ENCODE data around the gene QPCTL.
A peak's percentile ranks its signal among the peaks of the same experiment; 100 is the strongest.

The QPCTL gene

DNA sequence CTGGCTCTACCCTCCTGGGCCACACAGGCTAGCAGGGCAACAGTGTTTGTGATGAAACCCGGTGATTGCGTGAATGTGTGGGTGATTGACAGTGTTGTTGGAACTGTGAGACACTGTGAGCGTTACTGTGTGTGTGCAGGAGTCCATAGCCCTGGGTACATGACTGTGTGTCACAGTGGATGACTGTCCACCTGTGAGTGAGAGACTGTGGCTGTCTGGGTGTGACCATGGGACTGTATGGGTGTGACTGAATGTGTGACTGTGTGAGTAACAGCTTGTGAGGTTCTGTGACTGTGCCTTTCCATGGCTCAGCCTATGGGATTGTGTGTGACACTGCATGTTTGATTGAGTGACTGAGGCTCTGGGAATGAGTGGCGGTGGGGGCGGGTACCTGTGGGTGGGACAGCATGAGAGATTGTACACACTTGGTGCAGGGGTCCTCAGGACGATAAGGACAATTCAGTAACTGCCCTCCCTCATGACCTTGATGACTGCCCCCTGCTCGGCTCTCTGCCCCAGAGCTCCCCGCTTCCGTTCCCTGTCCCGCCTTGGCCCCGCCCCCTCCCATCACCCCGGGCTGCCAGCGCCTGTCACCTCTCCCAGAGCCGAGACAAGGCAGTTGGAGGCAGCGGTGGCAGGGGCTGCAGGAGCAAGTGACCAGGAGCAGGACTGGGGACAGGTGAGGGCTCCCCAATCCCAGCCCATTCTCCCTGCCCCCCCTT, 24.7 kb upstream of the QPCTL start, which contains the start of gene GIPR:
TSS of gene GIPR (plus strand) at position 602 of the 722 bp plus-strand sequence. CDS start 1,300 bp downstream, outside the sequence.
- H3K4me3 ChIP-seq (replicated peaks; ENCODE audit: low read depth, low read length) = peak within 1 kb of the TSS; percentile 76
- H3K27me3 ChIP-seq (replicated peaks; ENCODE audit: control insufficient read depth, insufficient read depth, low read length) = no peaks in the 10 kb centered on the region
- DNase-seq (ENCODE audit: extremely low read depth, insufficient read length) = peak; percentile 81
- TF ChIP-seq, protein P1, sequence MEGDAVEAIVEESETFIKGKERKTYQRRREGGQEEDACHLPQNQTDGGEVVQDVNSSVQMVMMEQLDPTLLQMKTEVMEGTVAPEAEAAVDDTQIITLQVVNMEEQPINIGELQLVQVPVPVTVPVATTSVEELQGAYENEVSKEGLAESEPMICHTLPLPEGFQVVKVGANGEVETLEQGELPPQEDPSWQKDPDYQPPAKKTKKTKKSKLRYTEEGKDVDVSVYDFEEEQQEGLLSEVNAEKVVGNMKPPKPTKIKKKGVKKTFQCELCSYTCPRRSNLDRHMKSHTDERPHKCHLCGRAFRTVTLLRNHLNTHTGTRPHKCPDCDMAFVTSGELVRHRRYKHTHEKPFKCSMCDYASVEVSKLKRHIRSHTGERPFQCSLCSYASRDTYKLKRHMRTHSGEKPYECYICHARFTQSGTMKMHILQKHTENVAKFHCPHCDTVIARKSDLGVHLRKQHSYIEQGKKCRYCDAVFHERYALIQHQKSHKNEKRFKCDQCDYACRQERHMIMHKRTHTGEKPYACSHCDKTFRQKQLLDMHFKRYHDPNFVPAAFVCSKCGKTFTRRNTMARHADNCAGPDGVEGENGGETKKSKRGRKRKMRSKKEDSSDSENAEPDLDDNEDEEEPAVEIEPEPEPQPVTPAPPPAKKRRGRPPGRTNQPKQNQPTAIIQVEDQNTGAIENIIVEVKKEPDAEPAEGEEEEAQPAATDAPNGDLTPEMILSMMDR (IDR thresholded peaks at IDR 0.05; ENCODE audit: insufficient read depth, low read length, poor library complexity, severe bottlenecking) = no peak
- H3K36me3 ChIP-seq (ENCODE audit: control insufficient read depth, insufficient read depth, low read length) = no peaks in the 10 kb centered on the region

DNA sequence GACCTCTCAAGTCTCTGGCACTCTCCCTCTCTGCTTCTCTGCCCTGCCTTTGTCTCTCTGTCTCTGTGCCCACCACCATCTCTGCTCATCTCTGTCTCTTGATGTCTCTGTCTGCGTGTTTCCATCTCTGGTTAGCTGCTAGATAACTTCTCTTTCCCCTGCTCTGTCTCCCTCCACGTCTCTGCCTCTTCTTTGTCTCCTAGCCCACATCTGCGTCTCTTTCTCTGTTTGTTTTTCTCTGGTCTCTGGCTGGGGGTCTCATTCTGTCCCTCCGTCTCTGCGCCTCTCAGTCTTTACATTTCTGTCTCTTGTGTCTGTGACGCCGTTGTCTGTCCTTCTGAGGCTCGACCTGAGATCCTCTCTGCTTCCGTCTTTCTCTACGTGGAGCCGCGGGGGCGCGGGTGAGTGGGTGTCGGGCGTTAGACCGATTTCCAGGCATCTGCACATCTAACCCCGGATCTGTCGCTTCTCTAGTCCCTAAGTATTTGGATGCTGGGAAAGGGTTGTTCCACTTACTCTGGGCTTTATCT, 24.1 kb upstream of the QPCTL start:
- H3K36me3 ChIP-seq (ENCODE audit: control insufficient read depth, insufficient read depth, low read length) = no peaks in the 10 kb centered on the region; the same call in 1 of the 2 replicates
- DNase-seq (ENCODE audit: extremely low read depth, insufficient read length) = no peak
- TF ChIP-seq, protein P1 (IDR thresholded peaks at IDR 0.05; ENCODE audit: insufficient read depth, low read length, poor library complexity, severe bottlenecking) = no peak

DNA sequence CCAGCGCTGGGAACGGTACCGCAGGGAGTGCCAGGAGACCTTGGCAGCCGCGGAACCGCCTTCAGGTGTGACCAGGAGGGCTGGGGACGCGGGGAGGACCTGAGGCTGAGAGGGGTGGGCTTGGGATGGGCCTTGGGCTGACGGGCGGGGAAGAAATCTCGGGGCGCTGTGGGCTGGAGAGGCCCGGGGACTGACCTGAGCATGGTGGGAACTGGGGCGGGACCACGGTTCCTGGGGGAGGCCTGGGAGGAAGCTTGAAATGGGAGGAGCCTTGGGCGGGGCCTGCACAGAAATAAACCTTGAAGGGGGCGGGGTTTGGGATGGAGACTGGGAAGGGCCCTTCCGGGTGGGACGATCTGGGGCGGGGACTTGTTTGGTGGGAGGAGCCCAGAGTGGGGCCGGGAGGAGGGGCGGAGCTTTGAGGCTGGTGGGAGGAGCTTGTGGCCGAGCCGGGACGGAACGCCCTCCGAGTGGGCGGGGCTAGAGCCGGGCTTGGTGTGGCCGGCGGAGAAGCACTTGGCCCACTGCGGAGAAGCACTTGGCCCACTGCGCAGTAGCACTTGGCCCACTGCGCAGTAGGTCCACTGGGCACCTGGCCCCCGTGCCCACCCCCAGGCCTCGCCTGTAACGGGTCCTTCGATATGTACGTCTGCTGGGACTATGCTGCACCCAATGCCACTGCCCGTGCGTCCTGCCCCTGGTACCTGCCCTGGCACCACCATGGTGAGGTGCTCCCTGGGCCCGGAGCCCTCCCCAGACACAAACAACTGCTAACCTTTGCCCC, 21.6 kb upstream of the QPCTL start:
- TF ChIP-seq, protein P1 (IDR thresholded peaks at IDR 0.05; ENCODE audit: insufficient read depth, low read length, poor library complexity, severe bottlenecking) = no peak
- DNase-seq (ENCODE audit: extremely low read depth, insufficient read length) = peak; percentile 90
- no peaks in the 10 kb centered on the region for H3K27me3 ChIP-seq (replicated peaks; ENCODE audit: control insufficient read depth, insufficient read depth, low read length)
- peaks cover 5% of the 10 kb centered on the region for H3K36me3 ChIP-seq (ENCODE audit: control insufficient read depth, insufficient read depth, low read length)
- peak overlapping the region; percentile 45 for H3K4me3 ChIP-seq (replicated peaks; ENCODE audit: low read depth, low read length)

More for the DNA sequence above, 24.1 kb upstream of the QPCTL start:
- peak overlapping the region; percentile 76 for H3K4me3 ChIP-seq (replicated peaks; ENCODE audit: low read depth, low read length)
- no peaks in the 10 kb centered on the region for H3K27me3 ChIP-seq (replicated peaks; ENCODE audit: control insufficient read depth, insufficient read depth, low read length)

DNA sequence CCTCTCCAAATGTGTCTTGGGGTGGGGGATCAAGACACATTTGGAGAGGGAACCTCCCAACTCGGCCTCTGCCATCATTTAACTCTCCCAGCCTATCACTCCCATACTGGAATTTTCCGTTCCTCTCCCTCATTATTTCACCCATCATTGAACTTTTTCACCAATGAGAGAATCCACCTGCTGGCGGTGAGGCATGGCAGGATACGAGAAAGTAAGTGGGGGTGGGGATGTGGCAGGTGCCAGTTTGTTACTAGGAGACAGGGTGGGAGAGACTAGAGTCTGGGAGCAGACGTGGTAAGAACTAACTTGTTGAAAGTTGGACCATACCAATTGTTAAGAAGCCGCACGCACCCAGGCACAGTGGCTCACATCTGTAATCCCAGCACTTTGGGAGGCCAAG, 17.5 kb upstream of the QPCTL start:
- TF ChIP-seq, protein P1 (IDR thresholded peaks at IDR 0.05; ENCODE audit: insufficient read depth, low read length, poor library complexity, severe bottlenecking) = no peak
- peaks cover 7% of the 10 kb centered on the region for H3K36me3 ChIP-seq (ENCODE audit: control insufficient read depth, insufficient read depth, low read length)
- H3K27me3 ChIP-seq (replicated peaks; ENCODE audit: control insufficient read depth, insufficient read depth, low read length) = no peaks in the 10 kb centered on the region
- H3K4me3 ChIP-seq (replicated peaks; ENCODE audit: low read depth, low read length) = no peak overlapping the region
- no peak for DNase-seq (ENCODE audit: extremely low read depth, insufficient read length)

DNA sequence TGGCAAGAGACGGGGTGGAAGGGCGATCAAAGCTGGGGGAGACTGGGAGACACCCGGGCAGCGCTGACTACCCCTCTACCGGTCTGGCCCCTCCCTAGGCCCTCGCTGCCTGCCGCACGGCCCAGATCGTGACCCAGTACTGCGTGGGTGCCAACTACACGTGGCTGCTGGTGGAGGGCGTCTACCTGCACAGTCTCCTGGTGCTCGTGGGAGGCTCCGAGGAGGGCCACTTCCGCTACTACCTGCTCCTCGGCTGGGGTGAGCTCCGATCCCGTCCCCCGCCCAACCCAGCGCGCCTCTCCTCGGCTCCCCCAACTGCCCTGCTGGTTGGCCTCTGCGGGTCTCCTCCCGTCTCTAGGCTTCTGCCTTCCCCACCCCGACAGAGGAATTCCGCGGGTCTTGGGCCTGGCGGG, 15.6 kb upstream of the QPCTL start:
- H3K4me3 ChIP-seq (replicated peaks; ENCODE audit: low read depth, low read length) = peak overlapping the region; percentile 55
- H3K27me3 ChIP-seq (replicated peaks; ENCODE audit: control insufficient read depth, insufficient read depth, low read length) = no peaks in the 10 kb centered on the region
- DNase-seq (ENCODE audit: extremely low read depth, insufficient read length) = no peak
- TF ChIP-seq, protein P1 (IDR thresholded peaks at IDR 0.05; ENCODE audit: insufficient read depth, low read length, poor library complexity, severe bottlenecking) = no peak
- H3K36me3 ChIP-seq (ENCODE audit: control insufficient read depth, insufficient read depth, low read length) = peaks cover 7% of the 10 kb centered on the region

Data from GM06990 (cell line).